Activated T-helper 1 cell treated with anti-CD3 and anti-CD28 coated beads, Interleukin-2, amount 50 U/mL, for 16 hours (primary cell): ENCODE data around the gene LDB3.

Source experiments
- DNase-seq, 2 donors: peaks; one replicate each; pipeline ENCODE4 v3.0.0-alpha.2; 2020; ENCODE audit warnings: low read depth in 1 of 2, low spot score in 1 of 2

Gene LDB3

GRCh38 chr10:86758189-86759072, 90.1 kb downstream of the LDB3 start:
- DNase-seq, result no peak

GRCh38 chr10:86759073-86759672, 90.9 kb downstream of the LDB3 start:
- DNase-seq, result no peak

GRCh38 chr10:86763404-86763803, 95.1 kb downstream of the LDB3 start:
- DNase-seq, result no peak

GRCh38 chr10:86765548-86765947, 97.2 kb downstream of the LDB3 start:
- DNase-seq, result no peak

GRCh38 chr10:86768412-86769062, 100.2 kb downstream of the LDB3 start:
- no peak for DNase-seq

- DNase-seq, result no peak
Observed at GRCh38 chr10:86769991-86770390, 101.7 kb downstream of the LDB3 start.

- DNase-seq, result no peak
Observed at GRCh38 chr10:86770412-86770960, 102.2 kb downstream of the LDB3 start.

- no peak for DNase-seq
Observed at GRCh38 chr10:86773498-86773897, 105.2 kb downstream of the LDB3 start.

GRCh38 chr10:86775056-86775869, 107.0 kb downstream of the LDB3 start:
- DNase-seq, result no peak

- DNase-seq, result no peak
Observed at GRCh38 chr10:86775870-86776180, 107.5 kb downstream of the LDB3 start.

GRCh38 chr10:86779220-86780017, 111.1 kb downstream of the LDB3 start:
- DNase-seq, result no peak

- DNase-seq, result no peak
Observed at GRCh38 chr10:86782701-86783418, 114.5 kb downstream of the LDB3 start.

- DNase-seq, result no peak
Observed at GRCh38 chr10:86785037-86785436, 116.7 kb downstream of the LDB3 start.
